RCC 7860 (cell line): ENCODE data around the gene IGLL5.
A peak's percentile ranks its signal among the peaks of the same experiment; 100 is the strongest.

Source experiments
- DNase-seq: peaks from one replicate; pipeline ENCODE4 v3.0.0-alpha.2; 2015; ENCODE audit warnings: low spot score
- FAIRE-seq: peaks from 2 replicates; lab custom pipeline; 2012; peaks lifted over from hg19 to GRCh38; lab: Jason Lieb, UNC

IGLL5 gene

GRCh38 chr22:22935056-22935545 lies 47.5 kb downstream of the IGLL5 start:
- FAIRE-seq (no peak), DNase-seq (no peak)

DNA sequence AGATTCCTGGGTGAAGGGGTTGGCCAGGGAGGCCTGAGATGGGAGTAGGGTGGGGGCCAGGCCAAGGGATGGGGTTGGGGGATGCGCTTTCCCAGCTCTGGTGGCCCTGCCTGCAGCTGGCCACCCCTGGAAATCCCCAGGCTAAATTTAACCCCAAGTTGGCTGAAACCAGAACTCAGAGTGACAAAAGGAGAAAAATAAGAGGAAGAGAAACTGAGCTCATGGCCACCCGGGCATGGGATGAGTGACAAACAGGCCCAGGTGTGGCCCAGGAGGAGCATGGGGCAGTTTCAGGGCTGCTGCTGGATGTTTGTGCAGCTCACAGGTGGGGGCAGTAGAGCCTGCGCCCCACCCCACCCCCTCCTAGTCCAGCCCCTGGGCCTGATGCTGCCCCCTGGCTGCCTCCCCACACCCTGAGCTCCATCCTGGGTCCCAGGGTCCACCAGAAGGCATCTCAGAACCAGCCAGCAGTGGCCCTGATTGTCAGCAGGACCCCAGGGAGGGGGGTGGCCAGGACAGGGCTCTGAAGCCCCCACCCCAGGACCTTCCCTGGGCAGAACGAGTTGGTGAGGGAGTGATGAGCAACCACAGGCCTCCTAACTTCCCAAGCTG lies 48.0 kb downstream of the IGLL5 start:
- FAIRE-seq = no peak
- no peak for DNase-seq

DNA sequence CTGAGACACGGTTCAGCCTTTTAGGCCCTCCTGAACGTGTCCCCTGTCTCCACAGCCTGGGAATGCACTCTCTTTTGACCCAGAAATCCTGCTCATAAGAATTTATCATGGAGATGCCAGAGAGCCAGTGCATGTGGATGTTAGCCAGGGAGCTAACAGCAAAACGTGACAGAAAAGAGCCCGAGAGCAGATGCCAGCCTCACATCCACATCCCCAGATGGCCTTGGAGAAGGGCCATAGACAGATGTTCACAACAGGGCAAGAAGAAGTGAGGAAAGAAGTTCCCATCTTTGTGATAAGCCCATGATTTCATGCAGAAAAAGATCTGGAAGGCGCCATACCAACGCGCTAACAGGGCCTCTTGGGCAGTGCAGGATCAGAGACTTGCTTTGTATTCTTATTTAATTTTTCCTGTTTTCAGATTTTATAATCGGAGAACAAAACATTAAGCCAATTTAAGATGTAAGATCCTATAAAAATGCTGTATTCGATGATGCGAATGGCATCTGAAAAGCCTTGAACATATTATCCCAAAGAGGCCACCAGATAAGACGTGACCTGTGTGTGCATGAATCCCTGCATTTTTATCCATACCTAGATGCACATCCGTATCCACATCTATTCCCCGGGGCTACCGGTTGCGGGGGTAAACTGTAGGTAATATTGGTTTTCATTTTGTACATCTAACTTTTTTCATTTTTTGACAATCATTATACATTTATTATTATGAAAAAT lies 48.7 kb downstream of the IGLL5 start:
- DNase-seq (no peak), FAIRE-seq (no peak)

DNA sequence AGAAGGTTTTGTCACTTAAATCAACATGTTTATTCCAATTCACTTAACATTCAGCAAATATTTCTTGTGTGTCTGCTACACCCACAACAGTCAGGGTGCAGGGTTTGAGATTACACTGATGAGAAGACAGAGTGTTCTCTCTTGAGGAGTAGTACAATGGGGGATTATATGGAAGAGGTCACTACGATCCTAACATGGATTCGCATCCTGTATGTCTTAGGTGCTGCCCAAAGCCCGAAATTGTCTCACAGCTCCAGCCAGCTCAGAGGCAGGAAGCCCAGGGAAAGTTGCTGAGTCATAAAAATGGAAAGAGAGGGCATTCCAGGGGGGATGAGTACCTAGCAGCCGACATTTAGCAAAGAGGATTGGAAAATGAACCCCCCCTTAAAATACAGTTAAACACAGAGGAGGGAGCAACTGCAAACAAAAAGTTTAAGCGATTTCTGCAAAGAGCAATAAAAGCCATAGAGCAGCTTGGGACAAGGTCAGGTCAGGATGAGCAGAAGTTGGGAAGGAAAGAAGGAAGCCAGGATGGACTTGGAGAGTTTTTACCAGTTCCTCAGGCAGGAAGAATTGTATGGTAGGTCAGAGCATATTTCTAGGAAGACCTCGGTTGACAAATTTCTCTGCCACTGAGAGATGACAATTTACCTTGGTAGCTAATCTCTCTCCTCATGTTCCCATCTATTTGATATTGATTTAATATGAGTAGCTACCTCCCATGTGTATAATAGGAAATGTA lies 49.5 kb downstream of the IGLL5 start:
- DNase-seq = no peak

DNA sequence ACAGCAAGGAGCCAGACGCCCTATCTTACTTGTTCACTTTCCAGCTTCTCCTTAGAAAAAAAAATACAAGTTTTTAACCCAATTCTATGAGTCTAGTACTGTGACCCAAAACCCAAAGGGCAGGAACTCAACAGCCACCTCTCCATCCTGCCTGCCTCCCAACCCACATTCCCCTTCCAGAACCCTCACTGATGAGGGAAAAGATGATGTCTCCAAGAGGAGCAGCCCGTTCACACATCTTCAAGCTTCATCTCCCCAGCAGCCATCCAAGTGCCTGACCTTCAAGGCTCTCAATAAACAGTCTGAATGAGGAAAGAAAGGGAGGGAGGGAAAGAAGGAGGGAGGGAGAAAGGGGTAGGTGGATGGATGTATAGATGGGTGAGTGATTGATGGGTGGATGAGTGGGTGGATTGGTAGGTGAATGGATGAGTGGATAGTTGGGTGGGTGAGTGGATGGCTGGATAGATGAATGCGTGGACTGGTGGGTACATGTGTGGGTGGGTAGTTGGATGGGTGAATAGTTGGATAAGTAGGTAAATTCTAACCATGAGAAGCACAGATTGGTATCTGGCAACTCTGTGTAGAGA lies 50.4 kb downstream of the IGLL5 start:
- DNase-seq (no peak), FAIRE-seq (no peak)

More for the DNA sequence above, 49.5 kb downstream of the IGLL5 start:
- no peak for FAIRE-seq

GRCh38 chr22:22938672-22939587 lies 51.3 kb downstream of the IGLL5 start:
- FAIRE-seq (no peak), DNase-seq (no peak)

DNA sequence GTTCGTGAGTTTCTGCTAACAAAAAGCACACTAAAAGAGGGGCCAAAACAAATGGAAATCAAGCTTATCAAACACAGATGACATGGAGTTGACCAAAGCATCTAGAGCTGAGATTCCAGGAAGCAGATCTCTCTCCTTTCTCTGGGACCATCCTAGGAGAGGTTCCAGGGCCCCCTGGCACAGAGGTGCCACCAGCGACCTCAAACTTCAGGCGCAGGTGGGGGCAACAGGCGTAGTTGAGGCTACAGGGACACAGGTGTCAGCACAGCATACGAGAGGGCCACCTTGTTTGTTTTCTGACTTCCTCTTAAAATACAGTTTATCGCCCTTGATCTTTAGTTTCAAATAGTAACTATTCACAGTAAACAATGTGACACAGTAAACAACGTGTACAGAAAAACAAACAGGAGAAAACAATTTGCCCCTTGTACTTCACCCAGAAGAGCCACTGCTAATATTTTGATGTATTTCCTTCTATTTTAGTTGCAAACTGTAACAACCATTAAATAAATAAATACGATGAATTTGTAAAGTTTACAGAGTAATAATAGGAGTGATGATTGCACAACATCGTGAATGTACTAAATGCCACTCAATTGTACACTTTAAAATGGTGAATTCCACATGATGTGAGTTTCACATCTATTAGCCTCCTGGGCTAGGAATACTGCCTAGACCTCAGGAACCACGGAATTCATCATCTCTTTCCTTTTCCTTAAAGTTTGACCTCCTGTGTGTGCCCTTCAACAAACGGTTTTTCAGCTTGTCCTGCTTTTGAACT lies 52.2 kb downstream of the IGLL5 start:
- DNase-seq (no peak), FAIRE-seq (no peak)

- no peak for FAIRE-seq
- DNase-seq = no peak
These were observed 53.5 kb downstream of the IGLL5 start for GRCh38 chr22:22940961-22941605.

DNA sequence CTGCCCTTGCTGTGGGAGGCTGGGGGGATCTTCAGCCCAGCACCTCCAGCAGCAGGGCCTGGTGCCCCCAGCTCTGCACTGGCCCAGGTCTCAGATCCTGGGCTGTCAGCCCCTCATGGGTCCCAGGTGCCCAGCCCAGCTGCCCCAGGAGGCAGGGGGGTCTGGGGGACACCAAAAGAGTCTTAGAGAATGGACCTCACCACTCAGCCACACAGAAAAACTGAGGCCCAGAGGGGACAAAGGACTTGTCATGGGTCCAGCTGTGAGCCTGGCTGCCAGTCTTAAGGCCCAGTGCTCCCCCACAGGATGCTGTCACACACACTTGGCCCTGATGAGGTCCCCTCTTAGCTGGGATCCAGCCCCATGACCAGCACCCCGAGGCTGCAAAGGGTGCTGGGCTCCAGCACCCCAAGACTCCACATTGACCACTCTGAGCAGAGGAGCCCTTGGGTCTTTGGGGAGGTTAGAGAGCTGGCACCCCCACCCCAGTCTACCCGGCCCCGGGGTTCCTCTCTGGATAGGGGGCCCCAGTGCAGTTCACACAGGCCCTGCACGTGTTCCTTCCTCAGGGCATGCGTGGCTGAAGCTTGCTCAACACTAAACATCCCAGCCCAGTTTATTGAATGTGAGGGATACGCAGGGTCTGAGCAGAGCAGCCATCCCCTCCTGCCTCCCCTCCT lies 54.4 kb downstream of the IGLL5 start:
- DNase-seq = no peak
- no peak for FAIRE-seq

- peak; percentile 11 for DNase-seq
- FAIRE-seq = no peak
These were observed 55.1 kb downstream of the IGLL5 start for GRCh38 chr22:22942511-22943329.

DNA sequence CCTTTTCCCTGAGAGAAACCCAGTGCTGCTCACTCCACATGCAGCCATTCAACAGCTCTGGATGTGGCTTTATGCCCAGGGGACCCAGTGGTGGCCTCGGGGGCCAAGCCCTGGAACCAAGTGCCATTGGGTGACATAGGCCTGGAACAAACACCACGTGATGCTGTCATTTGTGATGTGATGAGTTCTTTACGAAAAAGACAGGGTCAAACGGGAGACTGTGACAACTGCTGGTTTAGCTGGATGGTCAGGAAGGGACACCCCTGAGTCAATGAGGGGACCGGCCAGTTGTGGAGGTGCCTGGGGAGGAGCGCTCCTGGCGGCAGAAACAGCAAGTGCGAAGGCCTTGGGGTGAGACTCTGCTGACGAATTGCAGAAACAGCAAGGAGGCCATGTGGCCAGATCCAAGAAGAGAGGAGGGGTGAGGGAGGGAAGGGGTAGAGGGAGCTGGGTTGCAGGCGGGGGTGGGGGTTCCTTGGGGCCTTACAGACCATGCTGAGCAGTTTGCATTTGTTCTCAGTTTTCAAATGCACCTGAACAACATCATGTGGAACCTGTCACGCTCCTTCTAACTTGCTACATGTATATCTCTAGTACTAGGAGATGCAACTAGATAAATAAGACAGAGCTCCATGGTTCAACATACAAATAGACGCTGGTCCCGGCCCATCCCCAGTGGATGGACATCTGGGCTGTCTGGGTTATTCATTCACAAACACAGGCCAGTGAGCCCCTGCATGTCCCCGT lies 56.1 kb downstream of the IGLL5 start:
- FAIRE-seq = no peak
- no peak for DNase-seq

DNA sequence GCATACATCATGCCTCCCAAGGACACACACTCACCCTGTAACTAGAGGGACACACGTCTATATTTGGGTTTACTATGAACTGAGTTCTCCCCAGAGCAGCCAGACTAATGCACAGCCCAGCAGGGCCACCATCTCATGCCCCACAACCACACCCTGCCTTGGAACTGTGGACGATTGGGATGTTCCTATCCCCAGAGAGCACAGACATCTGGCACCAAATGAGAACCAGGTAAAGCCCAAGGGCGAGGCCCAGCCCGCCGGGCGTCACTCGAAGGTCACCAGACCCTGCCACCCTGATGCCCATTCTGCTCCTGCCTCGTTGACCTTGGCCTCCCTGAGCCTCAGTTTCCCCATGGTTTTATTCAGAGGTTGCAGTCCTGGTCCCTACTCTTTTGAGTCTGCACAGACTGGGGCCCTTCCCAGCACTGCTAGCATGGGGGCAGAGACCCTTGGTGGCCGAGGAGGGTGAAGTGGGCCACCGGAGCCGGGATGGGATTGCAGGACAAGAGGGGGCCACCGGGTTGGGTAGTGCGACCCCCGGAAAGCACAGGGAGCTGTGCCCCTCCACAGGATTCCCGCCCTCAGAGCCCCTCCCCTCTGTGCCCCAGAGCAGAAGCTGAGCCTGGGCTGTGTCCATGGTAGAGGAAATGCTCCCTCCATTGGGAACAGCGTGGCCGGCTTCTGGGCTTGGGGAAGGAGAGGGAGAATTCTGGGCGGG lies 56.8 kb downstream of the IGLL5 start:
- FAIRE-seq (no peak), DNase-seq (no peak)

- FAIRE-seq = no peak
- no peak for DNase-seq
These were observed 57.6 kb downstream of the IGLL5 start for GRCh38 chr22:22945195-22945594.
